GM12801 (cell line): ENCODE results near the gene BRD9.

Experiments used
- CTCF ChIP-seq: IDR thresholded peaks from one replicate; pipeline ENCODE4 v1.5.1; 2011; ENCODE audit warnings: control low read depth; ENCODE audit not compliant: insufficient read length; ENCODE audit errors: extremely low read depth

The BRD9 gene

GRCh38 chr5:859798-860296 lies 32.8 kb downstream of the BRD9 start:
- TF ChIP-seq CTCF: no peak

DNA sequence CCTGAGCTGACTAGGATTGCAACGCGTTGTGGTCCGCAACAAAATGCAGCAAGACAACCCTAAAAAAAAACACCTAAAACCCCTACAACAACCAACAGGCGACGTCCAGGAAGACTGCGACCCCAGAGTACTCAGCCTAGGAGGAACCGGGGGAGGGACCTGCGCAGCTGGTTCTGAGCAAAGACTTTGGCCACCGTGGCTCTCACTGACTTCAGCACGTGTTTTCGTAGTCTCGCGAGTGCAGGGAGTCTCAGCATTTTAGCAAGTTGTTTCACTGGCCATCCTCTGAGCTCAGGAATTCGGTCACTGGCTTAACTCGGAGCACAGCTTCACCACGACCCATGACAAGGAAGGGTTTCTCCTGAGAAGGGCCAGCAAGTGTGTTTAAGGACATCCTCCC lies 33.2 kb downstream of the BRD9 start:
- TF ChIP-seq CTCF: no peak

- no peak for TF ChIP-seq CTCF
Measured at GRCh38 chr5:858726-859125, 33.9 kb downstream of the BRD9 start.

GRCh38 chr5:856531-857425 lies 35.8 kb downstream of the BRD9 start:
- no peak for TF ChIP-seq CTCF

- TF ChIP-seq CTCF: no peak
Measured at GRCh38 chr5:855771-856530, 36.6 kb downstream of the BRD9 start.

- TF ChIP-seq CTCF: no peak
Measured at GRCh38 chr5:854966-855743, 37.4 kb downstream of the BRD9 start.

GRCh38 chr5:854217-854616 lies 38.4 kb downstream of the BRD9 start:
- no peak for TF ChIP-seq CTCF
